Fibroblast of villous mesenchyme (primary cell): ENCODE measurements around the gene HIP1R. TPM values are rescaled to one million over a fixed set of nuclear protein-coding genes. Genes with fewer than 3 reads are reported as not detected.

ENCODE experiments used
- DNase-seq: peaks from one replicate; pipeline ENCODE4 v3.0.0-alpha.2; 2010; ENCODE audit warnings: low read depth
- H3K4me3 ChIP-seq: 2 replicates; pipeline ENCODE4 v1.5.1; 2011; ENCODE audit warnings: low read depth, mild to moderate bottlenecking, low read length
- CTCF ChIP-seq: IDR thresholded peaks from 2 replicates; pipeline ENCODE4 v1.5.1; 2012; ENCODE audit warnings: low read depth, mild to moderate bottlenecking, low read length; ENCODE audit not compliant: insufficient read depth
- total RNA-seq: library from RNA; depleted of rRNA; stranded (reverse); fragments of >200 nt; gene quantifications from 2 replicates; pipeline ENCODE4 v1.2.3, GENCODE V29; 2012

Gene HIP1R
- total RNA-seq, 1 donor: 11.2 TPM

GRCh38 chr12:122853582-122854245 is 18.5 kb downstream of the HIP1R start:
- DNase-seq: no peak
- no peak overlapping the region for H3K4me3 ChIP-seq
- TF ChIP-seq CTCF: no peak

GRCh38 chr12:122854554-122854953 is 19.3 kb downstream of the HIP1R start:
- no peak for TF ChIP-seq CTCF
- no peak for DNase-seq
- no peak overlapping the region for H3K4me3 ChIP-seq

GRCh38 chr12:122855071-122855829 is 20.0 kb downstream of the HIP1R start:
- no peak for TF ChIP-seq CTCF
- DNase-seq: no peak
- no peak overlapping the region for H3K4me3 ChIP-seq

- H3K4me3 ChIP-seq: no peak overlapping the region
- no peak for DNase-seq
- TF ChIP-seq CTCF: no peak
These were observed 20.9 kb downstream of the HIP1R start for GRCh38 chr12:122855928-122856831.

- peak; percentile 93 for DNase-seq
- TF ChIP-seq CTCF: no peak
- H3K4me3 ChIP-seq: no peak overlapping the region
These were observed 21.9 kb downstream of the HIP1R start for GRCh38 chr12:122856999-122857671.

GRCh38 chr12:122858171-122858570 is 22.9 kb downstream of the HIP1R start:
- H3K4me3 ChIP-seq: no peak overlapping the region
- no peak for DNase-seq
- TF ChIP-seq CTCF: no peak
